ENCODE data around the gene NDUFS7.

- TF ChIP-seq CTCF (IDR thresholded peaks at IDR 0.05) = no peak
- TF ChIP-seq POLR2A (IDR thresholded peaks at IDR 0.05) = no peak
Observed at GRCh38 chr19:1343041-1343440, 40.7 kb upstream of the NDUFS7 start.
